Bronchial epithelial cell (primary cell): Measurements from ENCODE around the gene USP48. TPM values are rescaled to one million over a fixed set of nuclear protein-coding genes. Genes with fewer than 3 reads are reported as not detected.
"Not testable (repeated sequence)": the region's sequence is repeated elsewhere in the genome, so short reads cannot be mapped to it uniquely, and the experiment has no call there.

Experiments
- DNase-seq: peaks from one replicate; pipeline ENCODE4 v3.0.0-alpha.2; 2010; ENCODE audit warnings: low read depth
- FAIRE-seq: peaks from 2 replicates; lab custom pipeline; 2011; peaks lifted over from hg19 to GRCh38; lab: Jason Lieb, UNC
- H3K27me3 ChIP-seq: 2 replicates; pipeline ENCODE4 v1.5.1; 2011; ENCODE audit warnings: low read length; ENCODE audit not compliant: control insufficient read depth, insufficient read depth
- H3K36me3 ChIP-seq: 2 replicates; pipeline ENCODE4 v1.5.1; 2011; ENCODE audit warnings: low read length; ENCODE audit not compliant: control insufficient read depth, insufficient read depth
- H3K4me3 ChIP-seq: 2 replicates; pipeline ENCODE4 v1.5.1; 2011; ENCODE audit warnings: mild to moderate bottlenecking, low read depth, low read length, control low read depth
- total RNA-seq: library from RNA; depleted of rRNA; stranded (reverse); fragments of >200 nt; gene quantifications from 2 replicates; pipeline ENCODE4 v1.2.1, GENCODE V29; 2014
- TF ChIP-seq, protein P1 (sequence below): IDR thresholded peaks from 2 replicates; pipeline ENCODE4 v1.5.1; 2011; ENCODE audit warnings: mild to moderate bottlenecking, moderate library complexity, low read length, control low read depth, inconsistent platforms; ENCODE audit not compliant: insufficient read depth, severe bottlenecking

Gene USP48
- total RNA-seq, 1 donor from 2014 or later = 23.4 TPM

DNA sequence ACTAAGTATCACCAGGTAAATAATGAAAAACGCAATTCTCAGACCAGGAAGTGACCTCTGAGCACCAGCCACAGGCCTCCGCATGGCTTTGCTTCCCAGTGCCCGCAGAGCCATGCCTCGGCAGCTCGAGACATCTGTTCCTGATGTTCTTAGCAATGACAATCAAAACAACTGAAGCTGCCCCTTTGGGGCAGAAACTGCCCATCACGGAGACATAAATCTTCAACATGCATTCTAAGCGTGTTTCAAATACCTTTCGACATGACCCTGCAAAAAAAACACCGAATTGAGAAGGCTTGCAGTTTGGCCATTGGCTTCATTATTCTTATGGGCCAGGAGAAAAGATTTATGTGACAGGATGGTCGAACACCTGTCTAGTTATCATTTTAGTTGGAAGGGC is 108.0 kb downstream of the USP48 start:
- TF ChIP-seq, protein P1, sequence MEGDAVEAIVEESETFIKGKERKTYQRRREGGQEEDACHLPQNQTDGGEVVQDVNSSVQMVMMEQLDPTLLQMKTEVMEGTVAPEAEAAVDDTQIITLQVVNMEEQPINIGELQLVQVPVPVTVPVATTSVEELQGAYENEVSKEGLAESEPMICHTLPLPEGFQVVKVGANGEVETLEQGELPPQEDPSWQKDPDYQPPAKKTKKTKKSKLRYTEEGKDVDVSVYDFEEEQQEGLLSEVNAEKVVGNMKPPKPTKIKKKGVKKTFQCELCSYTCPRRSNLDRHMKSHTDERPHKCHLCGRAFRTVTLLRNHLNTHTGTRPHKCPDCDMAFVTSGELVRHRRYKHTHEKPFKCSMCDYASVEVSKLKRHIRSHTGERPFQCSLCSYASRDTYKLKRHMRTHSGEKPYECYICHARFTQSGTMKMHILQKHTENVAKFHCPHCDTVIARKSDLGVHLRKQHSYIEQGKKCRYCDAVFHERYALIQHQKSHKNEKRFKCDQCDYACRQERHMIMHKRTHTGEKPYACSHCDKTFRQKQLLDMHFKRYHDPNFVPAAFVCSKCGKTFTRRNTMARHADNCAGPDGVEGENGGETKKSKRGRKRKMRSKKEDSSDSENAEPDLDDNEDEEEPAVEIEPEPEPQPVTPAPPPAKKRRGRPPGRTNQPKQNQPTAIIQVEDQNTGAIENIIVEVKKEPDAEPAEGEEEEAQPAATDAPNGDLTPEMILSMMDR = no peak
- no peaks in the 10 kb centered on the region for H3K36me3 ChIP-seq
- no peak for FAIRE-seq
- H3K27me3 ChIP-seq = no peaks in the 10 kb centered on the region
- no peak overlapping the region for H3K4me3 ChIP-seq
- DNase-seq = no peak

DNA sequence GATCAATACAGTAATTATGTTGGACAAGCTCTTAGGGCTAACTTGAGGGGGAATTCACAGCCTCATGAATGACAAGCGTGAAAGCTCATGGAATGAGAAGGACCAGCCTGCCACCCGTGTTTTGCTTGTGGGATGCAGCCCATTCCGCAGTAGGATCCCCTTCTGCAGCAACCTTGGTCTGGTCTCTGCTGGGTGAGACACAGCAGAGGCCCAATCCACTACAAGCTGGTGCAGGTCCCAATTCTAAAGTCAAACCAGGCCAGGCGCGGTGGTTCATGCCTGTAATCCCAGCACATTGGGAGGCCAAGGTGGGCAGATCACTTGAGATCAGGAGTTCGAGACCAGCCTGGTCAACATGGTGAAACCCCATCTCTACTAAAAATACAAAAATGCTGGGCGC is 109.1 kb downstream of the USP48 start:
- not testable (repeated sequence) for FAIRE-seq, H3K36me3 ChIP-seq, DNase-seq

DNA sequence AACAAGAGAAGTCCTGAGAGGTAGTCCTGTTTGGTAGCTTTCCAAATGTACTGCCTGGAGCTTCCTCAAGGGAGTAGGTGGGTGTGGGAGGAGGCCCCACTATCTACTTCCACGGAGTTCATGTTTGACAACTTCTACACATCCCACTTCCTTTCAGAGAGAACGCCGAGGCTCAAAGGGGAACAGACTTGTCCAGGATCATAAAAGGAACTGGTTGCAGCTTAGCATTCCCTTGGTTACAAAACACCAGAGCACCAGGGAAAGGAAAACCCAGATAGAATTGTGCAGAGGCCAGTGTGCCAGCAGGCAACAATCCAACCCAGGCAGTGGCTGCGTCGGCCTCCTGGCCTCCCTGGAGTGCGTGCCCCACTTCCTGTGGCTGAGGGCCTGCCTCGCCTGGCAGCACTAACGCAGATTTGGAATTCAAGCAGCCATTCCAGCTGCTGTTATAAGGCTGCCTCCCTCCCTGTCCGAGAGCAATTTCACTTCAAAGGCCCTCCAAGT is 109.6 kb downstream of the USP48 start:
- FAIRE-seq = peak; percentile 18
- TF ChIP-seq, protein P1 = no peak

More for the DNA sequence above, 109.1 kb downstream of the USP48 start:
- H3K27me3 ChIP-seq, H3K4me3 ChIP-seq: not testable (repeated sequence)

DNA sequence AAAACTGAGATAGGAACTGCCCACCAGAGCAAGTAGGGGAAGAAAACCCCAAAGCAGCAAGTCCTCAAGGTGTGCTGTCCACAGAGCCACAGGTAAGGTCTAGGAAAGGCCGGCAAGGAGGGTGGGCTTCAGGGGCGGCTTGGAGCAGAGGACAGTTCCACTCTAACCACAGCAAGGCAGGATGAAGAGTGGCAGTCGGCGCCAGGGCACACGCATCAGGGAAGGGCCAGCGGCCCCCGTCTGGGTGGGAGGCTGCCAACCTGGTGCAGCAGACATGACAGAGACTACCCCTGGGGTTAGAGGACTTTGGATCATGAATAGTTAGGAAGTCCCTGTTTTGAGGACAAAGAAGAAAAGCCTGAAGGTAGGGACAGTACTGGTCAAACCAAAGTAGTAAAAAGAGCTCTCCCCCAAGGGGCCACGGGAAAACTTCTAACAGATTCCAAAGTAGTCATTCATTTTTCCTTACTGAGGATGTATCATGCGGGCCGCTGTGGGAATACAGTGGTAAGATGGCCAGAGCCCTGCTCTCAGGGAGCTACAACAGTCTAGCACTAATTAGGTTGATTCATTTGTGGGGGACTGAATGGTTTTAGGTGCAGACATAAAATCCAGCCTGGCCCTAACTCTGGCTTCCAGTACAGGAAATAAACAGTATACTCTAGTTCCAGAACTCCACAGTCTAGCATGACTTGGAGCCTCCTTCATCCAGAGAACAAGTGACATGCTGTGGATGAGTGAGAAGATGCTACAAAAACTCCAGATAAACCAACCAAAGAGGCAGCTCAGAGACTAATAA is 110.3 kb downstream of the USP48 start:
- DNase-seq (no peak), FAIRE-seq (peak; percentile 23)
- Histone ChIP-seq H3K27me3 (peaks cover 9% of the 10 kb centered on the region), H3K4me3 (no peak overlapping the region), H3K36me3 (no peaks in the 10 kb centered on the region)
- TF ChIP-seq, protein P1 = no peak

More for the DNA sequence above, 109.6 kb downstream of the USP48 start:
- no peak for DNase-seq
- Histone ChIP-seq H3K36me3 (no peaks in the 10 kb centered on the region), H3K4me3 (no peak overlapping the region), H3K27me3 (peaks cover 4% of the 10 kb centered on the region)

DNA sequence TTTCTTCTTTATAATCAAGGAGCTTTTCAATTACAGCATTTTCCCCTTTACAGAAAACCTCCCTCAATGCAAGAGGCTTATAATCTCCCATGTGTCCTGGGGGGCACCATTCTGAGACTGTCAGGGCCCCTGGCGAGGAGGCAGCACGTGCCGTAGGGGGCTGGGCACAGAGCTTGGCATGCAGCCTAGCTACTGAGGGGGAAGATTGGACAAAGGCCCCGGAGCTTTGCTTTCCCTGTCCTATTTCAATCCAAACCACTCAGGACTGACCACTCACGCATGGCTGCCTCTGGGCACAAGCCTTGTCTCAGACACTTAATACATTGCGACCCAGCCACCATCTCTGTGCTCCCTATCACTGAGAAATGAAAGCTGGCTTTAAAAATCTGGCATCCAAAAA is 111.0 kb downstream of the USP48 start:
- Histone ChIP-seq H3K36me3 (no peaks in the 10 kb centered on the region), H3K27me3 (peaks cover 9% of the 10 kb centered on the region), H3K4me3 (no peak overlapping the region)
- no peak for DNase-seq
- TF ChIP-seq, protein P1 = no peak
- no peak for FAIRE-seq

DNA sequence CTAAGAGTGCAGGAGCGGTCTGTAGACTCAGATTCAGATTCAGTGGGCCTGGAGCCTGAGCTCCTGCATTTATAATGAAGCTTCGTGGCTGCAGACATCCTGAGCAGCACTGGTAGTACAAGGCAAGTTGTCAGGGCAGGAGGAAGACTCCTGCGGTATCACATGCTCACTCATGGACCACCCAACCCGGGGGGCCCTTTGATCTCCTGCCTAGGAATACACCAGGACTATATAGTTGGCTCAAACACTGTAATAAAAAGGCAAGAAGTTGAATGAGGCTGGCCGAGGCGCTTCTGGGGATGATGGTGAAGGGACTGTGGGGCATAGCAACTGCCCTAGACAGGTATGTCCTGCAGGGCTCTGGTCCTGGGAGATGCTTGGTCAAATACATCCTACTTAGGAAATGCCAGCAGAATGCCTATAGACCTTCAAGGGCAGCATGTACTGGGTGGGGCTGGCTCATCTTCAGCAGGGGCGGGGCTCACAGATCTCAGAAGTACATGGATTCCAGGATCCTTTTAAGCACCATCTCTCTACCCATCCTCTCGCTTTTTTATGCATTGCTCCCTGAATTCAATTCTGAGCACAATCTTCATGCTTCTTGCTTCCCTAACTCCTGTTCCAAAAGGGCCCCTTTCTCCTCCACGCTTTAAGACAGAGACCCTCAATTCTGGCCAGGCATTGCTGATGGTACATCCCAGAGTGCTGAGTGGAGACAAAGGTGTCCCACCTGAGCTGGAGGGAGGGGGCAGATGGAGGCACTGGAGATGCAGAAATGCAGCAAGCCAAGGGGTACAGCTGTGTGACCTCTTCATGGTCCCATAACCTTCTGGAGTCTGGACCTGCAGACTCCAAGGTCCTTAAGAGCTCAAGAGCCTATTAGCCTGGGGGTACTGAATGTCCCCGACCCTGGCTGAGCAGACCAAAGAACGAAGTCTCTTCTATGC is 111.7 kb downstream of the USP48 start:
- DNase-seq (no peak), FAIRE-seq (peak; percentile 47)
- Histone ChIP-seq H3K27me3 (peaks cover 9% of the 10 kb centered on the region), H3K4me3 (no peak overlapping the region), H3K36me3 (no peaks in the 10 kb centered on the region)
- TF ChIP-seq, protein P1 = no peak
